HepG2 (cell line): ENCODE data around the gene CHID1. TPM values are rescaled to one million over a fixed set of nuclear protein-coding genes. Genes with fewer than 3 reads are reported as not detected.
A peak's percentile ranks its signal among the peaks of the same experiment; 100 is the strongest.

Experiments used
- ATAC-seq: fragments of 200-7000 bp; cut with Tn5 transposase; 3 replicates; pipeline ENCODE4 v1.9.1; 2020; ENCODE audit warnings: mild to moderate bottlenecking, moderate library complexity
- BruUV-seq: library from RNA; stranded (reverse); fragments of 400-500 nt; replicated peaks from 2 replicates; lab custom pipeline; 2021; lab: Mats Ljungman, UMichigan
- CTCF ChIA-PET: fragments of 300-600 bp; formaldehyde crosslinking; extraction: SDS; loops from one replicate; lab custom pipeline; 2021; ENCODE audit warnings: low total read pairs, inconsistent platforms, low intra/inter-chr PET ratio; lab: Yijun Ruan, JAX
- POLR2A ChIA-PET: fragments of 350-600 bp; sonication (Branson Sonifier 250); formaldehyde crosslinking; loops from one replicate; lab custom pipeline; 2020; ENCODE audit warnings: antibody characterized with exemption, inconsistent platforms; lab: Yijun Ruan, JAX
- DNase-seq: peaks from one replicate; pipeline ENCODE4 v3.0.0-alpha.2; 2015; ENCODE audit warnings: low spot score
- FAIRE-seq: peaks from 3 replicates; lab custom pipeline; 2011; peaks lifted over from hg19 to GRCh38; lab: Jason Lieb, UNC
- H2AFZ ChIP-seq: one replicate; pipeline ENCODE4 v1.6.1; 2011; ENCODE audit warnings: low read length, inconsistent platforms
- H3K27ac ChIP-seq: fragments of 300-600 bp; 3 replicates; pipeline ENCODE4 v1.8.0; 2011; ENCODE audit warnings: mixed run types, mild to moderate bottlenecking, mixed read lengths, low read length, inconsistent platforms; ENCODE audit not compliant: insufficient read depth; ENCODE audit errors: extremely low read length
- H3K27me3 ChIP-seq, 2 experiments: fragments of 200-600 bp in 1 of 2; 2 replicates in 1 of 2; 3 replicates in 1 of 2; pipeline versions ENCODE4 v1.6.0 to v1.8.0; 2011; ENCODE audit warnings: low read length in 2 of 2, mild to moderate bottlenecking in 2 of 2, moderate library complexity in 2 of 2, inconsistent platforms in 1 of 2; ENCODE audit not compliant: insufficient read depth in 2 of 2, control insufficient read depth in 1 of 2
- H3K36me3 ChIP-seq, 2 experiments: fragments of 200-600 bp in 1 of 2; replicated peaks in 1 of 2; 2 replicates in 1 of 2; 3 replicates in 1 of 2; pipeline versions ENCODE4 v1.5.1 to v1.8.0; 2011; ENCODE audit warnings: low read length in 2 of 2, inconsistent platforms in 1 of 2; ENCODE audit not compliant: insufficient read depth in 2 of 2, control insufficient read depth in 1 of 2
- H3K4me1 ChIP-seq: 2 replicates; pipeline ENCODE4 v1.5.1; 2012; ENCODE audit warnings: low read length, inconsistent platforms; ENCODE audit not compliant: insufficient read depth
- H3K4me2 ChIP-seq: 2 replicates; pipeline ENCODE4 v1.6.0; 2011; ENCODE audit warnings: low read depth, low read length, inconsistent platforms
- H3K4me3 ChIP-seq, 3 experiments: fragments of 200-600 bp in 1 of 3; sonication (generic), shearing (Covaris generic) in 1 of 3; replicated peaks in 1 of 3; 2 replicates each; pipeline ENCODE4 v1.5.1; 2011 to 2016; ENCODE audit warnings: low read length in 3 of 3, inconsistent platforms in 2 of 3, low read depth in 2 of 3, mild to moderate bottlenecking in 2 of 3, control low read depth in 1 of 3, mixed read lengths in 1 of 3; ENCODE audit not compliant: insufficient read depth in 1 of 3
- H3K79me2 ChIP-seq: one replicate; pipeline ENCODE4 v1.6.1; 2011; ENCODE audit warnings: low read length, inconsistent platforms; ENCODE audit not compliant: insufficient read depth
- H3K9ac ChIP-seq: 2 replicates; pipeline ENCODE4 v1.6.0; 2011; ENCODE audit warnings: mild to moderate bottlenecking, low read depth, low read length, inconsistent platforms; ENCODE audit not compliant: insufficient read depth
- H3K9me3 ChIP-seq: 2 replicates; pipeline ENCODE4 v1.5.1; 2012; ENCODE audit warnings: mild to moderate bottlenecking, low read length
- H4K20me1 ChIP-seq: 2 replicates; pipeline ENCODE4 v1.6.0; 2011; ENCODE audit warnings: inconsistent platforms, mild to moderate bottlenecking, low read length, moderate library complexity; ENCODE audit not compliant: insufficient read depth
- AGO2 ChIP-seq: fragments of 200-400 bp; formaldehyde crosslinking; optimal IDR thresholded peaks from 2 replicates; pipeline ENCODE3; 2017; ENCODE audit warnings: mild to moderate bottlenecking, low read depth, low read length, moderate library complexity
- HNF4G ChIP-seq, 2 experiments: sonication (generic) in 1 of 2; formaldehyde crosslinking in 1 of 2; IDR thresholded peaks; 2 replicates each; pipeline versions ENCODE4 v1.4.0 to v1.6.1; 2011 to 2020; ENCODE audit warnings: borderline replicate concordance in 2 of 2, low read depth in 2 of 2, mild to moderate bottlenecking in 2 of 2, low read length in 1 of 2, missing genetic modification reagents in 1 of 2, moderate library complexity in 1 of 2
- HOXA3 ChIP-seq: sonication (generic); formaldehyde crosslinking; IDR thresholded peaks from 2 replicates; pipeline ENCODE4 v1.5.0; 2020; ENCODE audit warnings: missing genetic modification reagents
- PHF5A ChIP-seq: IDR thresholded peaks from one replicate; pipeline ENCODE4 v1.6.1; 2018; ENCODE audit warnings: low read depth, missing genetic modification reagents; ENCODE audit not compliant: unreplicated experiment
- RBFOX2 ChIP-seq: fragments of 200-400 bp; formaldehyde crosslinking; IDR thresholded peaks from 2 replicates; pipeline ENCODE4 v1.6.1; 2017; ENCODE audit warnings: low read depth, mild to moderate bottlenecking, low read length
- ZNF543 ChIP-seq: sonication (generic); formaldehyde crosslinking; IDR thresholded peaks from 2 replicates; pipeline ENCODE4 v1.4.0; 2020; ENCODE audit warnings: mild to moderate bottlenecking, missing genetic modification reagents
- WGBS: methylation state at CpG from one replicate; pipeline ENCODE4 v1.1.6; 2017; ENCODE audit warnings: low lambda C conversion rate; 5-methylcytosine and 5-hydroxymethylcytosine counted together
- in situ Hi-C: cut with HindIII; loops from 2 replicates; pipeline ENCODE4 v1.10.0; 2017; ENCODE audit warnings: low pct_unique_long_range_greater_than_20kb; ENCODE audit not compliant: extremely low pct_ligation_motif_present
- intact Hi-C: fragments of 100-400 bp; cut with micrococcal nuclease; formaldehyde crosslinking; loops from one replicate; pipeline ENCODE4 v1.10.0; 2022; ENCODE audit not compliant: unreplicated experiment
- polyA plus RNA-seq, 8 experiments: library from polyadenylated mRNA; depleted of rRNA in 3 of 8; stranded (reverse) in 7 of 8; unstranded in 1 of 8; fragments of >200 nt; fragmentation: Illumina TruSeq in 4 of 8; extraction: Trizol in 4 of 8; gene quantifications; 2 replicates each; pipeline versions ENCODE4 v1.2.1 to v1.2.3, GENCODE V29; 2011 to 2016; ENCODE audit warnings: low read depth in 4 of 8, missing spikeins in 1 of 8, mixed read lengths in 1 of 8; ENCODE audit not compliant: insufficient read depth in 1 of 8
- total RNA-seq, 5 experiments: library from RNA; depleted of rRNA; stranded (reverse); fragments of >200 nt; fragmentation: Illumina TruSeq; extraction: Trizol; gene quantifications; 2 replicates each; pipeline ENCODE4 v1.2.3, GENCODE V29; 2016; ENCODE audit warnings: low read depth in 1 of 5
- TF ChIP-seq, protein P1 (sequence below): sonication (generic); formaldehyde crosslinking; IDR thresholded peaks from 2 replicates; pipeline ENCODE4 v1.5.0; 2020; ENCODE audit warnings: mild to moderate bottlenecking, missing genetic modification reagents
- TF ChIP-seq, protein P2 (sequence below), 2 experiments: sonication (generic) in 1 of 2; formaldehyde crosslinking in 1 of 2; IDR thresholded peaks; 2 replicates each; pipeline versions ENCODE4 v1.4.0 to v1.6.1; 2016 to 2020; ENCODE audit warnings: borderline replicate concordance in 1 of 2, low read depth in 1 of 2, mild to moderate bottlenecking in 1 of 2, missing genetic modification reagents in 1 of 2

The CHID1 gene
- total and polyA plus RNA-seq, 2 of the 13 experiments (the other 11 are each of a cell fraction or from before 2014, with no cell fraction given) = 65.1 to 93.6 TPM

DNA sequence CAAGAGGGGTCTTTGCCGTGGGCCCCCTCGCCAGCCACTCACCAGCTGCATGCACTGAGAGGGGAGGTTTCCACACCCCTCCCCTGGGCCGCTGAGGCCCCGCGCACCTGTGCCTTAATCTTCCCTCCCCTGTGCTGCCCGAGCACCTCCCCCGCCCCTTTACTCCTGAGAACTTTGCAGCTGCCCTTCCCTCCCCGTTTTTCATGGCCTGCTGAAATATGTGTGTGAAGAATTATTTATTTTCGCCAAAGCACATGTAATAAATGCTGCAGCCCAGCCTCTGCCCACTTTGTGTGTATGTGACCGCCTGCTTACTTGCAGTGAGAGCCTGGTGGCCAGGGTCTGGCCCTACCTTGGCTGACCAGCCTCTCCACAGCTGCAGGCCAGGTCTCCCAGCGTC, 85.7 kb downstream of the CHID1 start (continued):
- TF ChIP-seq, protein P1, sequence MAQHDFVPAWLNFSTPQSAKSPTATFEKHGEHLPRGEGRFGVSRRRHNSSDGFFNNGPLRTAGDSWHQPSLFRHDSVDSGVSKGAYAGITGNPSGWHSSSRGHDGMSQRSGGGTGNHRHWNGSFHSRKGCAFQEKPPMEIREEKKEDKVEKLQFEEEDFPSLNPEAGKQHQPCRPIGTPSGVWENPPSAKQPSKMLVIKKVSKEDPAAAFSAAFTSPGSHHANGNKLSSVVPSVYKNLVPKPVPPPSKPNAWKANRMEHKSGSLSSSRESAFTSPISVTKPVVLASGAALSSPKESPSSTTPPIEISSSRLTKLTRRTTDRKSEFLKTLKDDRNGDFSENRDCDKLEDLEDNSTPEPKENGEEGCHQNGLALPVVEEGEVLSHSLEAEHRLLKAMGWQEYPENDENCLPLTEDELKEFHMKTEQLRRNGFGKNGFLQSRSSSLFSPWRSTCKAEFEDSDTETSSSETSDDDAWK (CRISPR knock-in tag) = no peak
- TF ChIP-seq, protein P2, sequence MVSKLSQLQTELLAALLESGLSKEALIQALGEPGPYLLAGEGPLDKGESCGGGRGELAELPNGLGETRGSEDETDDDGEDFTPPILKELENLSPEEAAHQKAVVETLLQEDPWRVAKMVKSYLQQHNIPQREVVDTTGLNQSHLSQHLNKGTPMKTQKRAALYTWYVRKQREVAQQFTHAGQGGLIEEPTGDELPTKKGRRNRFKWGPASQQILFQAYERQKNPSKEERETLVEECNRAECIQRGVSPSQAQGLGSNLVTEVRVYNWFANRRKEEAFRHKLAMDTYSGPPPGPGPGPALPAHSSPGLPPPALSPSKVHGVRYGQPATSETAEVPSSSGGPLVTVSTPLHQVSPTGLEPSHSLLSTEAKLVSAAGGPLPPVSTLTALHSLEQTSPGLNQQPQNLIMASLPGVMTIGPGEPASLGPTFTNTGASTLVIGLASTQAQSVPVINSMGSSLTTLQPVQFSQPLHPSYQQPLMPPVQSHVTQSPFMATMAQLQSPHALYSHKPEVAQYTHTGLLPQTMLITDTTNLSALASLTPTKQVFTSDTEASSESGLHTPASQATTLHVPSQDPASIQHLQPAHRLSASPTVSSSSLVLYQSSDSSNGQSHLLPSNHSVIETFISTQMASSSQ (IDR thresholded peaks at IDR 0.05; ENCODE audit: low read depth) = no peak
- TF ChIP-seq, protein P2 (CRISPR knock-in tag; IDR thresholded peaks at IDR 0.05; ENCODE audit: borderline replicate concordance) = no peak
- no peak for TF ChIP-seq ZNF543
- TF ChIP-seq, all 625 proteins: peak for 0

DNA sequence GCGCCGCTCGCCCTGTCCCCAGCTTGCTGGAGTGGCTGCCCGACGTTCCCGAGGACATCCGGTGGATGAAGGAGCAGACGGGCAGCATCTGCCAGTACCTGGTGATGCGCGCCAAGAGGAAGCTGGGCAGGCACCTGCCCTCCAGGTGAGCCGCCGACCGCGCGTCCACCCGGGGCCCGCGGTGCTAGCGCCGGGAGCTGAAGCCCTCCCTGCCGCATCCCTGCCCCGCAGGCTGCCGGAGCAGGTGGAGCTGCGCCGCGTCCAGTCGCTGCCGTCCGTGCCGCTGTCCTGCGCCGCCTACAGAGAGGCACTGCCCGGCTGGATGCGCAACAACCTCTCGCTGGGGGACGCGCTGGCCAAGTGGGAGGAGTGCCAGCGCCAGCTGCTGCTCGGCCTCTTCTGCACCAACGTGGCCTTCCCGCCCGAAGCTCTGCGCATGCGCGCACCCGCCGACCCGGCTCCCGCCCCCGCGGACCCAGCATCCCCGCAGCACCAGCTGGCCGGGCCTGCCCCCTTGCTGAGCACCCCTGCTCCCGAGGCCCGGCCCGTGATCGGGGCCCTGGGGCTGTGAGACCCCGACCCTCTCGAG, 86.2 kb downstream of the CHID1 start:
- intact Hi-C loops = no loop called here
- TF ChIP-seq AGO2 (peak; percentile 21), RBFOX2 (peak; percentile 72), PHF5A (CRISPR knock-in tag) (no peak), HNF4G (IDR thresholded peaks at IDR 0.05; ENCODE audit: borderline replicate concordance, low read depth, low read length) (no peak), HNF4G (CRISPR knock-in tag; IDR thresholded peaks at IDR 0.05; ENCODE audit: borderline replicate concordance, low read depth) (no peak), HOXA3 (CRISPR knock-in tag) (0 out of 2 replicates have a peak, but pooled peaks have one; percentile 12)
- TF ChIP-seq, all 625 proteins: peak for 3
- H3K4me2 ChIP-seq = no peak overlapping the region
- H4K20me1 ChIP-seq = peaks cover 20% of the 10 kb centered on the region
- H3K4me3 ChIP-seq = no peak overlapping the region
- 98% methylated on average over 31 of the region's 59 CpGs for WGBS
- CTCF ChIA-PET = no interaction called here
- peaks cover 20% of the 10 kb centered on the region for H3K79me2 ChIP-seq
- H3K9me3 ChIP-seq = no peaks in the 10 kb centered on the region
- no TSS peak for BruUV-seq
- H3K27ac ChIP-seq = no peak overlapping the region
- ATAC-seq (no peak), FAIRE-seq (no peak), DNase-seq (no peak)
- H2AFZ ChIP-seq = no peak overlapping the region
- POLR2A ChIA-PET = interaction anchor here (1.1 to 11.6 kb wide), 3 partner anchors 15 to 118 kb away, joined by 3 to 141 read pairs (median 5); partner anchors contain the start of genes EPS8L2, POLR2L, RPLP2 and TSPAN4
- no peaks in the 10 kb centered on the region; a peak in 1 of 5 replicates for H3K27me3 ChIP-seq
- H3K9ac ChIP-seq = no peak overlapping the region
- H3K36me3 ChIP-seq = peaks cover 8 to 22% of the 10 kb centered on the region in 2 experiments; a peak in 4 of 5 replicates
- H3K4me1 ChIP-seq = peaks cover 55% of the 10 kb centered on the region
- in situ Hi-C loops = no loop called here
